GM15510 (cell line): ENCODE data around the gene THAP9.

Source experiments
- POLR2A ChIP-seq: IDR thresholded peaks from 3 replicates; pipeline ENCODE4 v1.6.1; 2011; ENCODE audit warnings: borderline replicate concordance; ENCODE audit not compliant: insufficient read length; ENCODE audit errors: extremely low read depth

THAP9 gene

GRCh38 chr4:82900411-82901182 lies at the start of gene THAP9:
TSS of gene THAP9 (plus strand) at chr4:82900735. CDS start at chr4:82900803, 68 bp downstream.
- TF ChIP-seq POLR2A, result peak; percentile 73

GRCh38 chr4:82851318-82851717 lies 49.2 kb upstream of the THAP9 start:
- no peak for TF ChIP-seq POLR2A

- TF ChIP-seq POLR2A, result no peak
Measured at GRCh38 chr4:82851885-82852750, 48.4 kb upstream of the THAP9 start.

GRCh38 chr4:82852751-82853285 lies 47.7 kb upstream of the THAP9 start:
- TF ChIP-seq POLR2A, result no peak

GRCh38 chr4:82861529-82861928 lies 39.0 kb upstream of the THAP9 start:
- TF ChIP-seq POLR2A, result no peak

- TF ChIP-seq POLR2A, result no peak
Measured at GRCh38 chr4:82864336-82864979, 36.1 kb upstream of the THAP9 start.

- TF ChIP-seq POLR2A, result no peak
Measured at GRCh38 chr4:82865592-82865991, 34.9 kb upstream of the THAP9 start.

GRCh38 chr4:82866706-82867385 lies 33.7 kb upstream of the THAP9 start:
- no peak for TF ChIP-seq POLR2A

- no peak for TF ChIP-seq POLR2A
Measured at GRCh38 chr4:82868572-82868971, 32.0 kb upstream of the THAP9 start.

- no peak for TF ChIP-seq POLR2A
Measured at GRCh38 chr4:82885410-82885809, 15.1 kb upstream of the THAP9 start.

GRCh38 chr4:82886147-82886942 lies 14.2 kb upstream of the THAP9 start:
- TF ChIP-seq POLR2A, result no peak

- TF ChIP-seq POLR2A, result no peak
Measured at GRCh38 chr4:82889287-82889686, 11.2 kb upstream of the THAP9 start.

GRCh38 chr4:82890528-82890900 lies 10.0 kb upstream of the THAP9 start:
- no peak for TF ChIP-seq POLR2A
